MCF 10A (cell line): ENCODE results near the gene NDUFS4. TPM values are rescaled to one million over a fixed set of nuclear protein-coding genes. Genes with fewer than 3 reads are reported as not detected.
A peak's percentile ranks its signal among the peaks of the same experiment; 100 is the strongest.

Experiments used
- BruUV-seq: library from RNA; stranded (reverse); fragments of 400-500 nt; replicated peaks from 2 replicates; lab custom pipeline; 2021; lab: Mats Ljungman, UMichigan
- CTCF ChIA-PET: fragments of 300-600 bp; sonication (Branson Sonifier 250); formaldehyde crosslinking; extraction: SDS; loops from one replicate; lab custom pipeline; 2021; ENCODE audit warnings: antibody characterized with exemption, inconsistent platforms; lab: Yijun Ruan, JAX
- POLR2A ChIA-PET: fragments of 300-600, 350-650 bp; sonication (Branson Sonifier 250); formaldehyde crosslinking; extraction: SDS; loops from one replicate; lab custom pipeline; 2020; ENCODE audit warnings: antibody characterized with exemption, inconsistent platforms; lab: Yijun Ruan, JAX
- DNase-seq: peaks from one replicate; pipeline ENCODE4 v3.0.0-alpha.2; 2018; ENCODE audit not compliant: unreplicated experiment
- H3K27ac Mint-ChIP-seq: one replicate; pipeline ENCODE4 v1.8.0; 2022; ENCODE audit warnings: mild to moderate bottlenecking, low read depth, mixed read lengths; ENCODE audit not compliant: unreplicated experiment
- H3K27me3 Mint-ChIP-seq: one replicate; pipeline ENCODE4 v1.8.0; 2022; ENCODE audit warnings: mixed read lengths; ENCODE audit not compliant: insufficient read depth, unreplicated experiment
- H3K36me3 Mint-ChIP-seq: one replicate; pipeline ENCODE4 v1.8.0; 2022; ENCODE audit warnings: mild to moderate bottlenecking, moderate library complexity, mixed read lengths; ENCODE audit not compliant: insufficient read depth, unreplicated experiment
- H3K4me1 Mint-ChIP-seq: one replicate; pipeline ENCODE4 v1.8.0; 2022; ENCODE audit warnings: mixed read lengths; ENCODE audit not compliant: insufficient read depth, unreplicated experiment
- H3K4me3 Mint-ChIP-seq: one replicate; pipeline ENCODE4 v1.8.0; 2022; ENCODE audit warnings: mild to moderate bottlenecking, moderate library complexity, mixed read lengths; ENCODE audit not compliant: unreplicated experiment
- H3K9me3 Mint-ChIP-seq: one replicate; pipeline ENCODE4 v1.8.0; 2022; ENCODE audit warnings: mixed read lengths; ENCODE audit not compliant: unreplicated experiment
- intact Hi-C: fragments of 100-400 bp; cut with micrococcal nuclease; formaldehyde crosslinking; loops from 2 replicates; pipeline ENCODE4 v1.14.1; 2022
- total RNA-seq: library from RNA; stranded (reverse); gene quantifications from 2 replicates; pipeline ENCODE4 v1.2.3, GENCODE V29; 2022
- TF ChIP-seq, protein P1 (sequence below): fragments of 200-600 bp; IDR thresholded peaks from one replicate; pipeline ENCODE4 v1.8.0; 2022; ENCODE audit warnings: antibody characterized with exemption, mild to moderate bottlenecking; ENCODE audit not compliant: unreplicated experiment

The NDUFS4 gene
- total RNA-seq, 1 experiment from 2014 or later, result 136 TPM

DNA sequence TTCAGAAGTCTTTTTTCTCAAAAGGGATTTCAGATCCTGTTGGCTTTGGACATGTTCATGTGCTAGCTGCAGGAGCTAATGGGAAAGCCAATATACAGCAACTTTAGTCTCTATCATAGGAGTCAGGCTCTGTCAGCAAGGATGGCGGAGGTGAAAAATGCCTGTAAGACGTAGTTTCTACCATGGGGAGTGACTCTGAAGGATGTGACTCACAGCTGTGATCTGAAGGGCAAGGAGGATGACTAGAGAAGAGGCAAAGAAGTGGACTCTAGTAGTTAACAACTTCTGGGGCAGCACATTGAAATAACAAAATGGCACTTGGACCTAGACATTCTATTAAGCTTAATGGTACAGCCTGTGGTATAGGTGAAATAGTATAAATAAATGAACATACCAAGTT is 3.1 kb upstream of the NDUFS4 start:
- H3K4me1 Mint-ChIP-seq, result peaks cover 8% of the 10 kb centered on the region
- ChIA-PET CTCF (interaction anchor here (0.7 kb wide), 1 partner anchor 666 kb away, joined by 3 read pairs; no protein-coding TSS in a partner anchor), POLR2A (no interaction called here)
- no peaks in the 10 kb centered on the region for H3K27me3 Mint-ChIP-seq
- BruUV-seq, result no TSS peak
- no peaks in the 10 kb centered on the region for H3K9me3 Mint-ChIP-seq
- peaks cover under 1% of the 10 kb centered on the region for H3K36me3 Mint-ChIP-seq
- no peak overlapping the region for H3K27ac Mint-ChIP-seq
- H3K4me3 Mint-ChIP-seq, result no peak overlapping the region
- peak; percentile 8 for DNase-seq
- intact Hi-C loops, result no loop called here
- TF ChIP-seq, protein P1, sequence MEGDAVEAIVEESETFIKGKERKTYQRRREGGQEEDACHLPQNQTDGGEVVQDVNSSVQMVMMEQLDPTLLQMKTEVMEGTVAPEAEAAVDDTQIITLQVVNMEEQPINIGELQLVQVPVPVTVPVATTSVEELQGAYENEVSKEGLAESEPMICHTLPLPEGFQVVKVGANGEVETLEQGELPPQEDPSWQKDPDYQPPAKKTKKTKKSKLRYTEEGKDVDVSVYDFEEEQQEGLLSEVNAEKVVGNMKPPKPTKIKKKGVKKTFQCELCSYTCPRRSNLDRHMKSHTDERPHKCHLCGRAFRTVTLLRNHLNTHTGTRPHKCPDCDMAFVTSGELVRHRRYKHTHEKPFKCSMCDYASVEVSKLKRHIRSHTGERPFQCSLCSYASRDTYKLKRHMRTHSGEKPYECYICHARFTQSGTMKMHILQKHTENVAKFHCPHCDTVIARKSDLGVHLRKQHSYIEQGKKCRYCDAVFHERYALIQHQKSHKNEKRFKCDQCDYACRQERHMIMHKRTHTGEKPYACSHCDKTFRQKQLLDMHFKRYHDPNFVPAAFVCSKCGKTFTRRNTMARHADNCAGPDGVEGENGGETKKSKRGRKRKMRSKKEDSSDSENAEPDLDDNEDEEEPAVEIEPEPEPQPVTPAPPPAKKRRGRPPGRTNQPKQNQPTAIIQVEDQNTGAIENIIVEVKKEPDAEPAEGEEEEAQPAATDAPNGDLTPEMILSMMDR, result no peak

DNA sequence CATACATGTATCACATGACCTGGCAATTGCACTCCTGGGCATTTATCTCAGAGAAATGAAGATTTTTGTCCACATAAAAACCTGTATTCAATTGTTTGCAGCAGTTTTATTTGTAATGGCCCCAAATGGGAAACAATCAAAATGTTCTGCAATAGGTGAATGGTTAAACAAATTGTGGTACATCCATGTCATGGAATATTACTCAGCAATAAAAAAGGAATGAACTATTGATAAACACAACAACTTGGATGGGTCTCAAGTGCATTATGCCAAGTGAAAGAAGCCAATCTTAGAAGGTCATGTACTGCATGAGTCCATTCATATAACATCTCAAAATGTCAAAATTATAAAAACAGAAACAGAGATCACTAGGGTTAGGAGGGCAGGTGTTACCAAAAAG is 1.5 kb upstream of the NDUFS4 start:
- Mint-ChIP-seq H3K9me3 (no peaks in the 10 kb centered on the region), H3K4me1 (peaks cover 8% of the 10 kb centered on the region), H3K36me3 (peaks cover 8% of the 10 kb centered on the region), H3K4me3 (no peak overlapping the region), H3K27me3 (no peaks in the 10 kb centered on the region), H3K27ac (no peak overlapping the region)
- POLR2A ChIA-PET, result no interaction called here
- TF ChIP-seq, protein P1, result no peak
- BruUV-seq, result no TSS peak
- intact Hi-C loops, result no loop called here
- no peak for DNase-seq
- CTCF ChIA-PET, result no interaction called here

DNA sequence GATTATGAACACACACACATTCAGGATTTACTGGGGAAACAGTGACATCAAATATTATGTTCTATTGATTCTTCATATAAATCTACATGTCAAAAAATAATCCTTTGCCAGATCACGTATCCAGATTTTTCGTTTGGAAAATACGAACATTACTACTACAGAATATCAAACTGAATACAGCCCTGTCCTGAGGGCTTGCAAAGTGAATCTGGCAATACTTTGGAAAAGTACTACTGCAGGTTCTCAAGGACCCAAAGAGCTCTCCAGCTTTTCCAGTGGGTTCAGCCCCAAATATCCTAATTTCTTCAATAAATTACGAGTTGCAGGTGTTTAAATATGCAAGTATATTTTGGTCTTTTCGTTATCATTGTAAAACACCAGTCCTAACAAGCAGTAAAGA is 411 bp upstream of the NDUFS4 start:
- no TSS peak for BruUV-seq
- Mint-ChIP-seq H3K9me3 (no peaks in the 10 kb centered on the region), H3K27me3 (no peaks in the 10 kb centered on the region), H3K36me3 (peaks cover 8% of the 10 kb centered on the region), H3K27ac (peak overlapping the region; percentile 94), H3K4me1 (peaks cover 8% of the 10 kb centered on the region), H3K4me3 (peak overlapping the region; percentile 89)
- DNase-seq, result no peak
- CTCF ChIA-PET, result interaction anchor here (0.7 to 0.9 kb wide), 3 partner anchors 19 to 669 kb away, joined by 3 read pairs; no protein-coding TSS in a partner anchor
- POLR2A ChIA-PET, result interaction anchor here (0.6 to 1.2 kb wide), 4 partner anchors 14 to 295 kb away, joined by 3 to 4 read pairs (median 4); no protein-coding TSS in a partner anchor
- TF ChIP-seq, protein P1, result no peak
- intact Hi-C loops, result no loop called here

DNA sequence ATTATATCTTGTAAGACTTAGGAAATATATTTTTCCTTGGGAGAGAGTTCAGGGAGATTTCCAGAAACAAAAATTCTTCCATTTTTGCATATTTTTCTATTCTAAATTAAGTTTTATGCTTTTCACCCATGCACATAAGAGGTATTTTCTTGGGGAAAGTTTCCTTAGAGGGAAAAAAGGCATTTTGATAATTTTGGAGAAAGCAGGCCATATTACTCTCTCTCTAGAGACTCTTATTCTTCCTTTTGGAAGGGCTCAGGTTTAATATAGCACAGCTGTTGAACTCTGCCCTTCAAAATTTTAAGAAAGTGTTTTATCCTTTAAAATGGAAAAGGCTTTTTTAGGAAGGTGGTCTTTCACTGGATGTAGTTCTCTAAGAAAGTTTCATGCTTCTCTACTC is 8.0 kb downstream of the NDUFS4 start:
- BruUV-seq, result no TSS peak
- H3K27me3 Mint-ChIP-seq, result no peaks in the 10 kb centered on the region
- ChIA-PET CTCF (interaction anchor here (0.6 kb wide), 2 partner anchors 90 to 620 kb away, joined by 3 read pairs; no protein-coding TSS in a partner anchor), POLR2A (interaction anchor here (0.7 kb wide), 1 partner anchor 459 kb away, joined by 4 read pairs; no protein-coding TSS in a partner anchor)
- no peak overlapping the region for H3K27ac Mint-ChIP-seq
- TF ChIP-seq, protein P1, result no peak
- H3K4me1 Mint-ChIP-seq, result no peaks in the 10 kb centered on the region
- peaks cover 19% of the 10 kb centered on the region for H3K36me3 Mint-ChIP-seq
- no peak overlapping the region for H3K4me3 Mint-ChIP-seq
- intact Hi-C loops, result no loop called here
- no peaks in the 10 kb centered on the region for H3K9me3 Mint-ChIP-seq
- DNase-seq, result no peak
